Measurements from ENCODE around the gene ZNF630.
"Not testable (repeated sequence)": the region's sequence is repeated elsewhere in the genome, so short reads cannot be mapped to it uniquely, and the experiment has no call there.

- not testable (repeated sequence) for TF ChIP-seq CTCF (IDR thresholded peaks at IDR 0.05); ZFX (IDR thresholded peaks at IDR 0.05; ENCODE audit: borderline replicate concordance)
Measured at GRCh38 chrX:48027545-48027944, 43.9 kb downstream of the ZNF630 start.
